Measurements from ENCODE around the gene PDS5B.

Gene PDS5B

DNA sequence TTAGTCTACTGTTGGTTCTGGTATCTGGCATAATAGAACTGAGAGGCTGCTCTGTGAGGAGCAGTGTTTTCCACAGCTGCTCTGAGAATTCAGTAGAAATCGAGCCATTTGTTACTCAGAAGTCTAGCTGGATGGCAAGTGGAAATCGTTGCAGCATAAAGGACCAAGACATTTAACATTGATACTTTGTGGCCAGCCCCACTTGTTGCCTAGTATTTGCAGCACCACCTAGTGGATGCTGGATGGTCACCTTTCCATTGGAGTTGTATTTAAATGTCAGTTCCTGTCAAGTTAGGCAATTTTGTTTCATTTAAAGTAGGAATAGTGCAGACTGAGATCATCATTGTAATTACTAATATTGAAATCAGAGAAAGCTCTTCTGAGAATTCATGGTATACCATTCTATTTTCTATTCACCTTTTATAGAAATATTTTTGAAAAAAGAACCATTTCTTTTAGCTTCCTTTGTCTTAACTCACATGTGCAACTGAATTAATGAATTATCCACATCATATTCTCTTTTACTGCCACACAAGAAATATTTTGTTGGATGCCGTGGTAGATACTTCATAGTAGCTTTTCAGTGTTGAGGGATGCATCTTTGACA, 64.6 kb downstream of the PDS5B start:
- DNase-seq (ENCODE audit: extremely low read depth, low read depth) = peak; percentile 18
- TF ChIP-seq CTCF (IDR thresholded peaks at IDR 0.05; ENCODE audit: low read depth, low read length) = peak; percentile 65

- no peak for DNase-seq (ENCODE audit: extremely low read depth, low read depth)
- no peak for TF ChIP-seq CTCF (IDR thresholded peaks at IDR 0.05; ENCODE audit: low read depth, low read length)
Measured at GRCh38 chr13:32657309-32657708, 71.1 kb downstream of the PDS5B start.

DNA sequence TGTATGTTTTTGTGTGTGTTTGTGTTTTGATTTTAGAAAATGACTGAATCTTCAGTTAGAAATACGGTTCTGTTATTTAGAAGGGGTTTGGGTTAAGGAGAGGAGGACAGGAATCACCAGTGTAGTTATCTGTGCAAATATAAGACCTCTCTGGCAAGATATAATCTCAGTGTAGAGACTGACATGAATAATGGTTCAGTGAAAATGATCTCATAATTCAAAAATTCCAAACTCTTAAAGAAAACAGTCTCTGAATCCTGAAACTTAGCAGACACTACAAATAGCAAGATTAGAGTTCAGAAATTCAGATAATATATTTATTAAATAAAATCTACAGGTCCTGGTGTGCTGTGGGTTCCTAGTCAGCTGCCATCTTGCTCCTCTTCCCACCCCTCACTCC, 73.5 kb downstream of the PDS5B start:
- no peak for TF ChIP-seq CTCF (IDR thresholded peaks at IDR 0.05; ENCODE audit: low read depth, low read length)
- DNase-seq (ENCODE audit: extremely low read depth, low read depth) = no peak

DNA sequence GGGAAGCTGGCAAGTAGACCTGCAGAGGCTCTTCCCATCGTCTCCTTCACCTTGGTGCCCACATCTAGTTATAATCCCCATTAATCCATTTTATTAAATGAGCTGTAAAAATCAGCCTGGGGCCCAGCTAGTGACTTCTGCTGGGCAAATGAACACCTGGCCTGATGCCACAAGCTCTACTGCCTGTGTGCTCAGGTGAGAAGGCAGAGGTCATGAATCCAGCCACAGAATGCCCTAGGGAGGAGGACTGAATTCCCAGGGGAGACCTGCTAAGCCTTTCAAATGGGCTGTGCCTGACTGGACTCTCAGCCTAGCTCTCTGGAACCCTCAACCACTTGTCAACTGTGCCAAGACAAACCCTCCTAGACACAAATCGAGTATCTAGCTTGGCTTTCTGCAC, 74.0 kb downstream of the PDS5B start:
- no peak for TF ChIP-seq CTCF (IDR thresholded peaks at IDR 0.05; ENCODE audit: low read depth, low read length)
- no peak for DNase-seq (ENCODE audit: extremely low read depth, low read depth)

DNA sequence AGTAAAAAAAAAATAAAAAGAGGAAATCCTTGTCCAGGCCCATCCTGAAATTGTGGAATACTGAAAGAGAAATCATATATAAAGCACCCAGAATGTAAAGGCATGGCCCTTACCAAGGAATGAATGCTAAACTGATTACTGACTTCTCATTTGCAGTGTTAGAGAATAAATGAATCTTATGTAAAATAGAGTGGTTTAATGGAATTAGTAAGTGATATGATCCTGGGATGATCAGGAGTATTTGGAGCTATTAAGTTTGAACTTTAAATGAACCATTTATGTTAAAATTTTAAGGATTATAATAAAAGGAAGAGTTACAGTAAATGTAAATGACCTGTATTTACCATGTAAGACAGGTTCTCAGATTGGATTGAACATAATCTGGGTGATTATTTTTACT, 75.4 kb downstream of the PDS5B start:
- DNase-seq (ENCODE audit: extremely low read depth, low read depth) = no peak
- TF ChIP-seq CTCF (IDR thresholded peaks at IDR 0.05; ENCODE audit: low read depth, low read length) = no peak

DNA sequence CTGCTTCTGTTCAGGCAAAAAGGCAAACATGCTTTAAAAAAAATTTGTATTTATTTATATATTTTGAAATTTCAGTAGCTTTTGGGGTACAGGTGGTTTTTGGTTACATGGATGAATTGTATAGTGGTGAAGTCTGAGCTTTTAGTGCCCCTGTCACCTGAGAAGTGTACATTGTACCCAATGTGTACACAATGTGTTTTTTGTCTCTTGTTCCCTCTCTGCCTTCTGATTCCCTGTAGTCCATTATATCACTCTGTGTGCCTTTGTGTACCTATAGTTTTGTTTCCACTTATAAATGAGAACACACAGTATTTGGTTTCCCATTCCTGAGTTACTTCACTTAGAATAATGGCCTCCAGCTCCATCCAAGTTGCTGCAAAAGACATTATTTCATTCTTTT, 77.4 kb downstream of the PDS5B start:
- DNase-seq (ENCODE audit: extremely low read depth, low read depth) = no peak

More for the DNA sequence above, 77.4 kb downstream of the PDS5B start:
- TF ChIP-seq CTCF (IDR thresholded peaks at IDR 0.05; ENCODE audit: low read depth, low read length) = no peak
